GM18951 (cell line): ENCODE results near the gene CD40.

Source experiments
- POLR2A ChIP-seq: IDR thresholded peaks from 4 replicates; pipeline ENCODE4 v1.6.1; 2011; ENCODE audit warnings: mild to moderate bottlenecking; ENCODE audit not compliant: insufficient read length, insufficient read depth; ENCODE audit errors: extremely low read depth
- in situ Hi-C: fragments of 300-500 bp; cut with MboI; formaldehyde crosslinking; loops from one replicate; pipeline ENCODE4 v1.12.0; 2022; ENCODE audit warnings: low sequenced_read_pairs, mixed read lengths, inconsistent platforms; ENCODE audit not compliant: unreplicated experiment

The CD40 gene

DNA sequence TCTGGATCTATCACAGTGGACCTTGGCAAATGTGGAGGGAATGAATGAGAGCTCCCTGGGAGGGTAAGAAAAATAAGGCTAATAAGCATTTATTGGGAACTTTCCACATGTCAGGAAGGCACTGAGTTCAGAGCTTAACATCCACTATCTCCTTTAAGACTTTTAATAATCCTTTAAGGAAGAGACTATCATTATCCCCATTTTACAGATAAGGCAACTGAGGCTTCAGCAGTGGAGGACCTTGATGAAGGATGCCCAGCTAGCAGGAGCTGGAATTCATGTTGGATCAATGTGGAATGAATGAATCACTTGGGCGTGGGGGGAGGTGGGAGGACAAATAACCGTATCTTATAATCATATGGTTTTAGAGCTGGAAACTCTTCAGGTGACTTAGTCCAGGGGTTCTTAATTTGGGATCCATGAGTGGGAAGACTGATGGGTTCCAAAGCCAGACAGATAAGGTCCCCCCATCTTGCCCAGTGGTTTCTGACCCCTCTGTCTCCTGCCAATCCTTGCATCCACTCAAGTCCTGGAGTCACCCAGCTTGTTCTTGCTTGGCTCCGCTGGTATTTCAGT, 54.9 kb downstream of the CD40 start:
- in situ Hi-C loops, result no loop called here
- no peak for TF ChIP-seq POLR2A

- no peak for TF ChIP-seq POLR2A
Observed at GRCh38 chr20:46173652-46174468, 55.7 kb downstream of the CD40 start.

GRCh38 chr20:46174469-46175126, 56.5 kb downstream of the CD40 start:
- no peak for TF ChIP-seq POLR2A
- in situ Hi-C loops, result no loop called here

More at GRCh38 chr20:46173652-46174468, 55.7 kb downstream of the CD40 start:
- in situ Hi-C loops, result no loop called here

GRCh38 chr20:46175127-46175494, 57.0 kb downstream of the CD40 start:
- in situ Hi-C loops, result no loop called here
- no peak for TF ChIP-seq POLR2A

- in situ Hi-C loops, result no loop called here
Observed at GRCh38 chr20:46176739-46177378, 58.7 kb downstream of the CD40 start.

GRCh38 chr20:46177768-46178167, 59.7 kb downstream of the CD40 start:
- TF ChIP-seq POLR2A, result no peak
- in situ Hi-C loops, result no loop called here

More at GRCh38 chr20:46176739-46177378, 58.7 kb downstream of the CD40 start:
- no peak for TF ChIP-seq POLR2A

DNA sequence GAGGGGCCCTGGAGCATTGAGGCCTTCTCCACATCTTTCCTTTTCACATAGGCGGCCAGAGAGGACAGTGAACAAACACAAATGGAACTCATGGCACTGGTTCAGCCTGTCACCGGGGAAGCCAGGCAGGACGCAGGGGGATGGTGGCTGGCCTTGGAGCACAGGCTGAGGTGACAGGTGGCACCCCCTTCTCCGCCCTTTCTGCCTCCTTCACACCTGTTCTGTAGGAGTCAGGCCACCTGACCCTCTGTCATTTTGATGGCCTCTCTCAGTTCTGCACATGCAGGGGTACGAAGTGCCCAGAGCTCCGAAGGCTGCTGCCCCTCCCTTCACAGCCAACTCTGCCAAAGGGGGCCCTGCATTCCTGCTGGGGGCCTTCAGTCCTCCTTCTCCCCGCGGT, 60.8 kb downstream of the CD40 start:
- no peak for TF ChIP-seq POLR2A
- in situ Hi-C loops, result no loop called here
